ENCODE data around the gene SPRR3.

- TF ChIP-seq SP1 (IDR thresholded peaks at IDR 0.05) (no peak), ELF4 (IDR thresholded peaks at IDR 0.05) (no peak), SUZ12 (IDR thresholded peaks at IDR 0.05) (no peak), CTBP1 (IDR thresholded peaks at IDR 0.05; ENCODE audit: borderline replicate concordance) (no peak), FOXA1 (IDR thresholded peaks at IDR 0.05) (no peak), NFRKB (IDR thresholded peaks at IDR 0.05) (no peak), FOXK2 (IDR thresholded peaks at IDR 0.05) (no peak), ARNT (IDR thresholded peaks at IDR 0.05) (no peak), ZNF384 (IDR thresholded peaks at IDR 0.05) (no peak), BHLHE40 (IDR thresholded peaks at IDR 0.05; ENCODE audit: borderline replicate concordance) (no peak)
- TF ChIP-seq, protein P1, sequence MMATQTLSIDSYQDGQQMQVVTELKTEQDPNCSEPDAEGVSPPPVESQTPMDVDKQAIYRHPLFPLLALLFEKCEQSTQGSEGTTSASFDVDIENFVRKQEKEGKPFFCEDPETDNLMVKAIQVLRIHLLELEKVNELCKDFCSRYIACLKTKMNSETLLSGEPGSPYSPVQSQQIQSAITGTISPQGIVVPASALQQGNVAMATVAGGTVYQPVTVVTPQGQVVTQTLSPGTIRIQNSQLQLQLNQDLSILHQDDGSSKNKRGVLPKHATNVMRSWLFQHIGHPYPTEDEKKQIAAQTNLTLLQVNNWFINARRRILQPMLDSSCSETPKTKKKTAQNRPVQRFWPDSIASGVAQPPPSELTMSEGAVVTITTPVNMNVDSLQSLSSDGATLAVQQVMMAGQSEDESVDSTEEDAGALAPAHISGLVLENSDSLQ (IDR thresholded peaks at IDR 0.05) = no peak
Measured at GRCh38 chr1:152961226-152961891, 40.2 kb upstream of the SPRR3 start.
